K562 (cell line): ENCODE measurements around the gene MACROD2. TPM values are rescaled to one million over a fixed set of nuclear protein-coding genes. Genes with fewer than 3 reads are reported as not detected.

Source experiments
- ATAC-seq: fragments of 200-7000 bp; cut with Tn5 transposase; 3 replicates; pipeline ENCODE4 v1.9.1; 2020; ENCODE audit warnings: moderate library complexity
- BruUV-seq: library from RNA; stranded (reverse); fragments of 400-500 nt; replicated peaks from 2 replicates; lab custom pipeline; 2021; lab: Mats Ljungman, UMichigan
- CTCF ChIA-PET: fragments of 300-600 bp; formaldehyde crosslinking; extraction: SDS; loops from one replicate; lab custom pipeline; 2021; ENCODE audit warnings: low intra/inter-chr PET ratio; lab: Yijun Ruan, JAX
- POLR2A ChIA-PET: fragments of 300-600, 350-650 bp; sonication (Branson Sonifier 250); formaldehyde crosslinking; extraction: SDS; loops from one replicate; lab custom pipeline; 2021; ENCODE audit warnings: antibody characterized with exemption, inconsistent platforms; lab: Yijun Ruan, JAX
- DNase-seq, 4 experiments: peaks; one replicate each; pipeline versions ENCODE4 v3.0.0 to v3.0.0-alpha.2; 2011 to 2018; ENCODE audit warnings: low spot score in 3 of 4, mixed read lengths in 3 of 4; ENCODE audit errors: extremely low read depth in 1 of 4
- FAIRE-seq: peaks from 2 replicates; lab custom pipeline; 2011; peaks lifted over from hg19 to GRCh38; lab: Jason Lieb, UNC
- H2AFZ ChIP-seq: 2 replicates; pipeline ENCODE4 v1.6.0; 2011; ENCODE audit warnings: low read depth, low read length, control low read depth, inconsistent platforms
- H3K27ac ChIP-seq: fragments of 200-600 bp; 3 replicates; pipeline ENCODE4 v1.8.0; 2011; ENCODE audit warnings: low read depth, mild to moderate bottlenecking, control low read depth, inconsistent platforms, low read length, moderate library complexity, mixed read lengths; ENCODE audit errors: extremely low read depth
- H3K27me3 ChIP-seq, 2 experiments: fragments of 300-600 bp in 1 of 2; 2 replicates in 1 of 2; 3 replicates in 1 of 2; pipeline versions ENCODE4 v1.6.0 to v1.8.0; 2011; ENCODE audit warnings: inconsistent platforms in 2 of 2, low read length in 2 of 2, mild to moderate bottlenecking in 1 of 2, mixed read lengths in 1 of 2, moderate library complexity in 1 of 2; ENCODE audit not compliant: control insufficient read depth in 2 of 2, insufficient read depth in 2 of 2
- H3K36me3 ChIP-seq: fragments of 300-600 bp; 3 replicates; pipeline ENCODE4 v1.8.0; 2011; ENCODE audit warnings: mild to moderate bottlenecking, low read length, inconsistent platforms; ENCODE audit not compliant: control insufficient read depth, insufficient read depth
- H3K4me1 ChIP-seq, 2 experiments: fragments of 200-600 bp in 1 of 2; replicated peaks in 1 of 2; 2 replicates in 1 of 2; 3 replicates in 1 of 2; pipeline versions ENCODE4 v1.5.1 to v1.8.0; 2011; ENCODE audit warnings: inconsistent platforms in 2 of 2, low read length in 2 of 2, mild to moderate bottlenecking in 1 of 2, mixed read lengths in 1 of 2, moderate library complexity in 1 of 2; ENCODE audit not compliant: control insufficient read depth in 2 of 2, insufficient read depth in 2 of 2
- H3K4me2 ChIP-seq: 2 replicates; pipeline ENCODE4 v1.6.1; 2011; ENCODE audit warnings: low read length, control low read depth, inconsistent platforms, mixed read lengths; ENCODE audit not compliant: insufficient read depth
- H3K4me3 ChIP-seq: fragments of 200-600 bp; sonication (generic), shearing (Covaris generic); 2 replicates; pipeline ENCODE4 v1.5.1; 2016; ENCODE audit warnings: control low read depth, inconsistent platforms
- H3K79me2 ChIP-seq: fragments of 200-600 bp; 3 replicates; pipeline ENCODE4 v1.8.0; 2011; ENCODE audit warnings: low read length, inconsistent platforms; ENCODE audit not compliant: control insufficient read depth, insufficient read depth
- H3K9ac ChIP-seq, 2 experiments: 2 replicates each; pipeline versions ENCODE4 v1.6.0 to v1.6.1; 2011; ENCODE audit warnings: low read depth in 2 of 2, low read length in 2 of 2, control low read depth in 1 of 2, inconsistent platforms in 1 of 2, mild to moderate bottlenecking in 1 of 2, mixed read lengths in 1 of 2; ENCODE audit not compliant: insufficient read depth in 1 of 2
- H3K9me1 ChIP-seq: one replicate; pipeline ENCODE4 v1.6.0; 2011; ENCODE audit warnings: inconsistent platforms, mild to moderate bottlenecking, low read length, moderate library complexity; ENCODE audit not compliant: control insufficient read depth, insufficient read depth
- H3K9me3 ChIP-seq: replicated peaks from 2 replicates; pipeline ENCODE4 v1.5.1; 2011; ENCODE audit warnings: low read depth, low read length, inconsistent platforms; ENCODE audit not compliant: control insufficient read depth, insufficient read depth
- H4K20me1 ChIP-seq: replicated peaks from 2 replicates; pipeline ENCODE4 v1.6.1; 2011; ENCODE audit warnings: low read length, inconsistent platforms, mixed read lengths; ENCODE audit not compliant: control insufficient read depth, insufficient read depth
- ATF2 ChIP-seq: sonication (generic); formaldehyde crosslinking; IDR thresholded peaks from 2 replicates; pipeline ENCODE4 v1.8.1; 2022; ENCODE audit warnings: missing genetic modification reagents
- DDX20 ChIP-seq: fragments of 450-650 bp; IDR thresholded peaks from 2 replicates; pipeline ENCODE4 v1.6.1; 2016; ENCODE audit warnings: missing genetic modification characterization, low read depth, mild to moderate bottlenecking, missing compliant biosample characterization, moderate library complexity
- EHMT2 ChIP-seq: fragments of 450-650 bp; IDR thresholded peaks from 2 replicates; pipeline ENCODE4 v1.6.1; 2018; ENCODE audit warnings: antibody characterized with exemption
- FOS ChIP-seq: IDR thresholded peaks from 3 replicates; pipeline ENCODE4 v1.6.1; 2011; ENCODE audit not compliant: insufficient read length; ENCODE audit errors: extremely low read depth
- GTF3C2 ChIP-seq: IDR thresholded peaks from 3 replicates; pipeline ENCODE4 v1.6.1; 2011; ENCODE audit warnings: borderline replicate concordance, mild to moderate bottlenecking, moderate library complexity; ENCODE audit not compliant: insufficient read length; ENCODE audit errors: extremely low read depth
- NFXL1 ChIP-seq: fragments of 450-650 bp; formaldehyde crosslinking; IDR thresholded peaks from 2 replicates; pipeline ENCODE4 v1.4.0; 2021; ENCODE audit warnings: mild to moderate bottlenecking
- POLR2AphosphoS2 ChIP-seq: IDR thresholded peaks from 2 replicates; pipeline ENCODE4 v1.6.1; 2012; ENCODE audit warnings: low read length, improper control_type of control experiment
- PRMT5 ChIP-seq: sonication (generic); formaldehyde crosslinking; IDR thresholded peaks from 2 replicates; pipeline ENCODE4 v1.5.0; 2020; ENCODE audit warnings: missing genetic modification reagents
- SREBF2 ChIP-seq: sonication (generic); formaldehyde crosslinking; IDR thresholded peaks from 2 replicates; pipeline ENCODE4 v1.4.0; 2020; ENCODE audit warnings: mild to moderate bottlenecking, missing genetic modification reagents
- STAT5A ChIP-seq: IDR thresholded peaks from 2 replicates; pipeline ENCODE4 v1.6.1; 2012; ENCODE audit warnings: low read length, inconsistent platforms, borderline replicate concordance
- TCF3 ChIP-seq: sonication (generic); formaldehyde crosslinking; IDR thresholded peaks from 2 replicates; pipeline ENCODE4 v1.4.0; 2020; ENCODE audit warnings: mild to moderate bottlenecking, missing genetic modification reagents
- ZBTB9 ChIP-seq: fragments of 450-650 bp; formaldehyde crosslinking; IDR thresholded peaks from 2 replicates; pipeline ENCODE4 v1.4.0; 2020; ENCODE audit warnings: mild to moderate bottlenecking, moderate library complexity
- ZNF24 ChIP-seq: fragments of 450-650 bp; IDR thresholded peaks from 2 replicates; pipeline ENCODE4 v1.6.1; 2016
- ZNF324 ChIP-seq: fragments of 250-450 bp; sonication (Bioruptor Pico); IDR thresholded peaks from 2 replicates; pipeline ENCODE4 v1.4.0; 2020; ENCODE audit warnings: mild to moderate bottlenecking
- ZNF561 ChIP-seq: fragments of 450-650 bp; formaldehyde crosslinking; conservative IDR thresholded peaks from 2 replicates; pipeline ENCODE4 v1.4.0; 2020; ENCODE audit warnings: mild to moderate bottlenecking, moderate library complexity
- WGBS: fragments of 100-300 bp; shearing (Covaris generic); methylation state at CpG from one replicate; pipeline ENCODE4 v1.1.6; 2016; ENCODE audit warnings: low coverage, mixed read lengths; ENCODE audit not compliant: insufficient coverage; ENCODE audit errors: missing lambda C conversion rate; 5-methylcytosine and 5-hydroxymethylcytosine counted together
- in situ Hi-C: fragments of 300-500 bp; cut with MboI; formaldehyde crosslinking; loops from 4 replicates; pipeline ENCODE4 v1.15.0; 2018; ENCODE audit warnings: inconsistent platforms, mixed read lengths
- intact Hi-C: fragments of 100-400 bp; cut with micrococcal nuclease; formaldehyde crosslinking; loops from 2 replicates; pipeline ENCODE4 v1.14.2; 2022
- polyA plus RNA-seq, 8 experiments: library from polyadenylated mRNA; depleted of rRNA in 4 of 8; stranded (reverse) in 5 of 8; unstranded in 3 of 8; fragments of >200 nt; fragmentation: Nextera tagmentation in 2 of 8; fragmentation: Illumina TruSeq in 1 of 8; extraction: Ambion mirVana in 2 of 8; extraction: Trizol in 1 of 8; gene quantifications; 2 replicates each; pipeline versions ENCODE4 v1.2.1 to v1.2.3, GENCODE V29; 2011 to 2014; ENCODE audit warnings: inconsistent platforms in 1 of 8, missing spikeins in 1 of 8
- total RNA-seq, 7 experiments: library from RNA; depleted of rRNA in 6 of 7; stranded (reverse); fragments of >200 nt in 6 of 7; fragmentation: Illumina TruSeq in 2 of 7; extraction: Trizol in 2 of 7; gene quantifications; 2 replicates each; pipeline versions ENCODE4 v1.2.1 to v1.2.3, GENCODE V29; 2011 to 2021; ENCODE audit warnings: low replicate concordance in 1 of 7

Gene MACROD2
- total and polyA plus RNA-seq, 9 of the 15 experiments (the other 6 are each of a cell fraction or from before 2014, with no cell fraction given) = not detected

GRCh38 chr20:16100767-16101166 is 2105.5 kb downstream of the MACROD2 start:
- TF ChIP-seq ZNF324 (CRISPR knock-in tag) = no peak
- TF ChIP-seq PRMT5 = no peak
- no peak for TF ChIP-seq STAT5A
- no peak for TF ChIP-seq TCF3
- no peak for TF ChIP-seq ATF2 (CRISPR knock-in tag)
- TF ChIP-seq FOS = no peak
- no peak for TF ChIP-seq GTF3C2
- TF ChIP-seq EHMT2 = no peak
- TF ChIP-seq ZNF561 = no peak
- TF ChIP-seq POLR2AphosphoS2 = no peak
- TF ChIP-seq ZNF24 = no peak
- TF ChIP-seq SREBF2 = no peak
- no peak for TF ChIP-seq NFXL1 (CRISPR knock-in tag)
- no peak for TF ChIP-seq ZBTB9
- no peak for TF ChIP-seq DDX20 (tag)
- no TSS peak for BruUV-seq
- Histone ChIP-seq H4K20me1 (no peaks in the 10 kb centered on the region), H3K4me3 (no peak overlapping the region), H3K9me1 (no peaks in the 10 kb centered on the region), H3K9ac (no peak overlapping the region), H3K36me3 (no peaks in the 10 kb centered on the region), H2AFZ (no peak overlapping the region), H3K9me3 (no peaks in the 10 kb centered on the region), H3K27ac (no peak overlapping the region), H3K4me2 (no peak overlapping the region), H3K4me1 (no peaks in the 10 kb centered on the region), H3K79me2 (no peaks in the 10 kb centered on the region), H3K27me3 (no peaks in the 10 kb centered on the region)
- ChIA-PET POLR2A (interaction anchor here (0.6 kb wide), 1 partner anchor 904 kb away, joined by 3 read pairs; no protein-coding TSS in a partner anchor), CTCF (no interaction called here)
- in situ Hi-C loops = no loop called here
- DNase-seq (no peak), ATAC-seq (no peak), FAIRE-seq (no peak)
- intact Hi-C loops = no loop called here
- WGBS = 0% methylated on average over 4 of the region's 4 CpGs
